GM21526 (cell line): ENCODE measurements around the gene FAM200C.
"Not testable (repeated sequence)": the region's sequence is repeated elsewhere in the genome, so short reads cannot be mapped to it uniquely, and the experiment has no call there.

ENCODE experiments used
- ATAC-seq: cut with Tn5 transposase; IDR thresholded peaks from one replicate; pipeline ENCODE4 v1.9.1; 2021; ENCODE audit warnings: moderate library complexity; ENCODE audit not compliant: unreplicated experiment, low FRiP score

Gene FAM200C

GRCh38 chr5:160399402-160400353, at the start of gene FAM200C:
Gene FAM200C, minus strand, starts transcription at chr5:160400054. Its CDS starts 4,564 bp downstream, at chr5:160395490.
- ATAC-seq, result peak; percentile 78

GRCh38 chr5:160449458-160449857, 49.6 kb upstream of the FAM200C start:
- ATAC-seq, result no peak

- ATAC-seq, result no peak
Observed at GRCh38 chr5:160448886-160449285, 49.0 kb upstream of the FAM200C start.

GRCh38 chr5:160445751-160446150, 45.9 kb upstream of the FAM200C start:
- no peak for ATAC-seq

GRCh38 chr5:160445132-160445531, 45.3 kb upstream of the FAM200C start:
- ATAC-seq, result no peak

GRCh38 chr5:160444407-160444806, 44.6 kb upstream of the FAM200C start:
- ATAC-seq, result no peak

- no peak for ATAC-seq
Observed at GRCh38 chr5:160442824-160443431, 43.1 kb upstream of the FAM200C start.

- no peak for ATAC-seq
Observed at GRCh38 chr5:160441311-160441781, 41.5 kb upstream of the FAM200C start.

- ATAC-seq, result peak; percentile 69
Observed at GRCh38 chr5:160439205-160439600, 39.3 kb upstream of the FAM200C start.

GRCh38 chr5:160438316-160439204, 38.7 kb upstream of the FAM200C start:
- peak; percentile 40 for ATAC-seq

GRCh38 chr5:160437271-160437670, 37.4 kb upstream of the FAM200C start:
- ATAC-seq, result no peak

- ATAC-seq, result not testable (repeated sequence)
Observed at GRCh38 chr5:160436661-160437060, 36.8 kb upstream of the FAM200C start.

GRCh38 chr5:160436017-160436416, 36.2 kb upstream of the FAM200C start:
- no peak for ATAC-seq

- ATAC-seq, result no peak
Observed at GRCh38 chr5:160435532-160435931, 35.7 kb upstream of the FAM200C start.

GRCh38 chr5:160434022-160434531, 34.2 kb upstream of the FAM200C start:
- peak; percentile 75 for ATAC-seq

GRCh38 chr5:160432787-160433186, 32.9 kb upstream of the FAM200C start:
- ATAC-seq, result no peak

GRCh38 chr5:160432196-160432595, 32.3 kb upstream of the FAM200C start:
- no peak for ATAC-seq

GRCh38 chr5:160427607-160428006, 27.8 kb upstream of the FAM200C start:
- ATAC-seq, result no peak

GRCh38 chr5:160423099-160423498, 23.2 kb upstream of the FAM200C start:
- ATAC-seq, result no peak

- ATAC-seq, result peak; percentile 68
Observed at GRCh38 chr5:160421625-160422258, 21.9 kb upstream of the FAM200C start, which contains the start of gene PTTG1. Gene PTTG1, plus strand, starts transcription at chr5:160421855. Its CDS starts 458 bp downstream, at chr5:160422313.
